ENCODE data around the gene MFAP4.

DNA sequence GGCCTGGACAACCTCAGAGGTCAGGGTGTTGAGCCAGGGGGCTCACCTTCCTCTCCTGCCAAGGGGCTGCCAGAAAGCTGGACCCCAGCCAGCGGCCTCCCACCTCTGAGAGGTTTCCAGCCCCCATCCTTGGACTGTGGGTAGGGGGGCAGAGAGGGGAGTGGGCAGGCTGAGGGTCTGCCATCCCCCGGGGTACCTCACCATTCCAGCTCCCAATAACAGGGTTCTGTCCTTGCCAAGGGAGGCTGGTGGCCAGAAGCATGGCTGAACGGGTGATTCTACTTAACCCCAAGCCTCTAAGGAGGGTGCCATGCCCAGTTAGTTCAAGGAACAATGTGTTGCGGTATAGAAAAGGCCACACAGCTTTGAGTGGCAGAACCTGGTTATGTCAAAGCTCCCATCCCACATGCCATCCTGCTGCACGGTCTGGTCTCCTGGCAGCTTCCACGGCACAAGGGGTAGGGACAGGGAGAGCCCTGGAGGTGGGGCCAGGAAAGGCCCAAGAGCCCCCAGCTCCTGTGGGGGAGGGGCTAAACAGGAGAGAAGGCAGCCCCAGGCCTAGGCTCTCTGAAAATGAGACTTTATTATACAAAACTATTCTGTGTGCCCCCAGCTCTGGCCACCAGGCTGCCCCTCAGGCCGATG, 44.3 kb downstream of the MFAP4 start:
- TF ChIP-seq, protein P1, sequence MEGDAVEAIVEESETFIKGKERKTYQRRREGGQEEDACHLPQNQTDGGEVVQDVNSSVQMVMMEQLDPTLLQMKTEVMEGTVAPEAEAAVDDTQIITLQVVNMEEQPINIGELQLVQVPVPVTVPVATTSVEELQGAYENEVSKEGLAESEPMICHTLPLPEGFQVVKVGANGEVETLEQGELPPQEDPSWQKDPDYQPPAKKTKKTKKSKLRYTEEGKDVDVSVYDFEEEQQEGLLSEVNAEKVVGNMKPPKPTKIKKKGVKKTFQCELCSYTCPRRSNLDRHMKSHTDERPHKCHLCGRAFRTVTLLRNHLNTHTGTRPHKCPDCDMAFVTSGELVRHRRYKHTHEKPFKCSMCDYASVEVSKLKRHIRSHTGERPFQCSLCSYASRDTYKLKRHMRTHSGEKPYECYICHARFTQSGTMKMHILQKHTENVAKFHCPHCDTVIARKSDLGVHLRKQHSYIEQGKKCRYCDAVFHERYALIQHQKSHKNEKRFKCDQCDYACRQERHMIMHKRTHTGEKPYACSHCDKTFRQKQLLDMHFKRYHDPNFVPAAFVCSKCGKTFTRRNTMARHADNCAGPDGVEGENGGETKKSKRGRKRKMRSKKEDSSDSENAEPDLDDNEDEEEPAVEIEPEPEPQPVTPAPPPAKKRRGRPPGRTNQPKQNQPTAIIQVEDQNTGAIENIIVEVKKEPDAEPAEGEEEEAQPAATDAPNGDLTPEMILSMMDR (IDR thresholded peaks at IDR 0.05) = no peak
- TF ChIP-seq POLR2A (IDR thresholded peaks at IDR 0.05) = no peak
